SU-DHL-6 (cell line): ENCODE measurements around the gene MOB1A.

Experiments used
- H2AFZ ChIP-seq: fragments of 200-600 bp; sonication (generic); 2 replicates; pipeline ENCODE4 v1.6.1; 2014; ENCODE audit warnings: low read depth, mild to moderate bottlenecking, moderate library complexity, mixed read lengths, antibody characterized with exemption, low read length; ENCODE audit not compliant: severe bottlenecking
- H3F3A ChIP-seq: fragments of 200-600 bp; shearing (Covaris generic); 2 replicates; pipeline ENCODE4 v1.6.0; 2016; ENCODE audit warnings: antibody characterized with exemption, mild to moderate bottlenecking; ENCODE audit not compliant: insufficient read depth
- H3K27ac ChIP-seq: fragments of 200-600 bp; sonication (generic); 2 replicates; pipeline ENCODE4 v1.5.1; 2016; ENCODE audit warnings: low read depth, mild to moderate bottlenecking, low read length, moderate library complexity, mixed read lengths
- H3K27me3 ChIP-seq: fragments of 200-600 bp; sonication (generic), shearing (Covaris generic); 2 replicates; pipeline ENCODE4 v1.6.0; 2014; ENCODE audit warnings: mild to moderate bottlenecking, low read length
- H3K36me3 ChIP-seq: fragments of 200-600 bp; sonication (generic); 2 replicates; pipeline ENCODE4 v1.6.1; 2014; ENCODE audit warnings: mild to moderate bottlenecking, low read length, mixed read lengths
- H3K4me2 ChIP-seq: fragments of 300-600, 200-600 bp; shearing (Covaris generic), sonication (generic); 2 replicates; pipeline ENCODE4 v1.6.0; 2014; ENCODE audit warnings: low read length, low read depth, mild to moderate bottlenecking; ENCODE audit not compliant: poor library complexity, severe bottlenecking
- H3K4me3 ChIP-seq: fragments of 200-600 bp; sonication (generic); 2 replicates; pipeline ENCODE4 v1.5.1; 2014; ENCODE audit warnings: antibody characterized with exemption, low read length, mild to moderate bottlenecking, mixed read lengths; ENCODE audit not compliant: insufficient read depth, poor library complexity, severe bottlenecking
- H3K79me2 ChIP-seq: fragments of 200-600 bp; sonication (generic); 2 replicates; pipeline ENCODE4 v1.6.1; 2014; ENCODE audit warnings: mild to moderate bottlenecking, low read length, moderate library complexity; ENCODE audit not compliant: insufficient read depth
- H3K9ac ChIP-seq: fragments of 200-600 bp; sonication (generic); 2 replicates; pipeline ENCODE4 v1.7.0; 2014; ENCODE audit warnings: mild to moderate bottlenecking, low read length
- H3K9me2 ChIP-seq: fragments of 200-600 bp; sonication (generic); replicated peaks from 2 replicates; pipeline ENCODE4 v1.6.1; 2014; ENCODE audit warnings: low read length; ENCODE audit not compliant: insufficient read depth
- H3K9me3 ChIP-seq: fragments of 200-600 bp; sonication (generic); 2 replicates; pipeline ENCODE4 v1.6.1; 2014; ENCODE audit warnings: low read length, mixed read lengths; ENCODE audit not compliant: insufficient read depth
- H4K20me1 ChIP-seq: fragments of 200-600 bp; sonication (generic); 2 replicates; pipeline ENCODE4 v1.6.1; 2014; ENCODE audit warnings: low read depth, mild to moderate bottlenecking, antibody characterized with exemption, low read length, moderate library complexity, mixed read lengths
- CTCF ChIP-seq: fragments of 200-600 bp; sonication (generic); IDR thresholded peaks from one replicate; pipeline ENCODE4 v1.5.1; 2017; ENCODE audit warnings: antibody characterized with exemption, mild to moderate bottlenecking, low read length, moderate library complexity; ENCODE audit not compliant: insufficient read depth, poor library complexity, severe bottlenecking
- EZH2phosphoT487 ChIP-seq: fragments of 200-600 bp; sonication (generic), shearing (Covaris generic); conservative IDR thresholded peaks from 2 replicates; pipeline ENCODE4 v1.6.1; 2018; ENCODE audit warnings: mild to moderate bottlenecking, antibody characterized with exemption, low read length, moderate library complexity, mixed read lengths

The MOB1A gene

GRCh38 chr2:74119912-74120825 lies 58.5 kb downstream of the MOB1A start:
- H3K4me3 ChIP-seq, result peak overlapping the region; percentile 58

DNA sequence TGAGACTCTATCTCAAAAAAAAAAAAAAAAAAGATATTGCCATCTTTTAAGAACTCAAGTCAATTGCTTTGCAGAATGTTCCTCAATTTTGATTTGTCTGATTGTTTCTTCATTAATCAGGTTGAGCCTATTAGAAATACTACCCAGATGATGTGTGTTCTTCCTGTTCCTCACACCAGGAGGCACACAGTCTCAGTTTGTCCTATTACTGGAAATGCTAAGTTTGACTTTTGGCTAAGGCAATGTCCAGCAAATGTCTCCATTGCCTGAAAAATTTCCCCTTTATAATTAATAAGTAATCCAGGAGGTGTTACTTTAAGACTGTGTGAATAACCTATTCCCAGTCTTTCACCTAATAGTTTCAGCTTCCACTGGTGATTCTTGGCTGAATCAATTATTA lies 59.3 kb downstream of the MOB1A start:
- H3K4me3 ChIP-seq, result peak overlapping the region; percentile 40
- peak overlapping the region; percentile 52 for H3K9ac ChIP-seq
- H3K36me3 ChIP-seq, result no peaks in the 10 kb centered on the region; the same call in 1 of the 2 replicates
- H3K27me3 ChIP-seq, result no peaks in the 10 kb centered on the region
- H3K4me2 ChIP-seq, result peak overlapping the region; percentile 70
- no peaks in the 10 kb centered on the region for H3F3A ChIP-seq
- TF ChIP-seq CTCF (no peak), EZH2phosphoT487 (no peak)
- H2AFZ ChIP-seq, result peak overlapping the region; percentile 97
- peaks cover 5% of the 10 kb centered on the region for H3K9me3 ChIP-seq
- no peak overlapping the region for H3K27ac ChIP-seq
- H3K79me2 ChIP-seq, result no peaks in the 10 kb centered on the region
- H4K20me1 ChIP-seq, result no peaks in the 10 kb centered on the region
- no peaks in the 10 kb centered on the region for H3K9me2 ChIP-seq

More at GRCh38 chr2:74119912-74120825, 58.5 kb downstream of the MOB1A start:
- Histone ChIP-seq H3K9me2 (no peaks in the 10 kb centered on the region), H3K36me3 (no peaks in the 10 kb centered on the region; the same call in 1 of the 2 replicates), H3F3A (no peaks in the 10 kb centered on the region), H4K20me1 (no peaks in the 10 kb centered on the region), H3K27me3 (no peaks in the 10 kb centered on the region), H3K9me3 (peaks cover 5% of the 10 kb centered on the region), H2AFZ (peak overlapping the region; percentile 97), H3K4me2 (peak overlapping the region; percentile 70), H3K79me2 (no peaks in the 10 kb centered on the region), H3K9ac (peak overlapping the region; percentile 52), H3K27ac (peak overlapping the region; percentile 54)
- TF ChIP-seq CTCF (peak; percentile 35), EZH2phosphoT487 (no peak)

- H3K9me3 ChIP-seq, result no peaks in the 10 kb centered on the region
- H4K20me1 ChIP-seq, result no peaks in the 10 kb centered on the region
These were observed 67.3 kb downstream of the MOB1A start for GRCh38 chr2:74111380-74111779.

More at GRCh38 chr2:74111380-74111779, 67.3 kb downstream of the MOB1A start:
- no peak overlapping the region for H3K27ac ChIP-seq
- TF ChIP-seq CTCF (no peak), EZH2phosphoT487 (no peak)
- H3F3A ChIP-seq, result no peaks in the 10 kb centered on the region
- H3K79me2 ChIP-seq, result no peaks in the 10 kb centered on the region
- no peaks in the 10 kb centered on the region for H3K36me3 ChIP-seq
- H3K9ac ChIP-seq, result no peak overlapping the region
- no peaks in the 10 kb centered on the region for H3K27me3 ChIP-seq
- no peaks in the 10 kb centered on the region for H3K9me2 ChIP-seq
- no peak overlapping the region for H3K4me2 ChIP-seq
- no peak overlapping the region for H2AFZ ChIP-seq
- no peak overlapping the region for H3K4me3 ChIP-seq
